Measurements from ENCODE around the gene THSD4. TPM values are rescaled to one million over a fixed set of nuclear protein-coding genes. Genes with fewer than 3 reads are reported as not detected.

THSD4 gene
- total RNA-seq, 1 experiment from 2014 or later: 65.4 TPM

DNA sequence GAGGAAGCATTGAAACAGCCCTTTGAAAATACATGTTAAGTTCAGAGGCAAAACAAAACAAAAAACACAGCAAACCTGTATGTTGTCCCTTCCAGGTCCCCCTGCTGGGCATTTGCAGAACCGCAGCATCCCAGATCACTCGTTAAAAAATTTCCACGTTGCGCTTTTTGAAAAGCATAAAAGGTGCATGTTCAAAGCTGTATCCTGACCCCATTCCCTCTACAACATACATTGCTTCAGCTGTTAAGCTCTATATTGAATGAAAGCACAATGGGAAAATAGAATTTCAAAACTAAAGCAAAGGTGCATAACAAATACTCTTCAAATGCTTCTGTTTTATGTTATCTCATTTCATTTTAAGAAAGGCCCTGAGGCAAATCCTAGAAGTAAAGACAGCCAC lies 328.3 kb downstream of the THSD4 start:
- BruUV-seq (replicated peaks): TSS peak; percentile 15
- Histone ChIP-seq H3K27ac (ENCODE audit: low read length) (no peak overlapping the region), H3K4me3 (ENCODE audit: low read depth in 2 of 2, low read length in 2 of 2) (no peak overlapping the region), H3K9me3 (ENCODE audit: control insufficient read depth, insufficient read depth, low read depth, low read length) (no peaks in the 10 kb centered on the region), H3K27me3 (ENCODE audit: control insufficient read depth, insufficient read depth, low read length) (no peaks in the 10 kb centered on the region), H3K4me1 (ENCODE audit: control insufficient read depth, insufficient read depth, low read length) (peaks cover 16% of the 10 kb centered on the region), H3K36me3 (ENCODE audit: control insufficient read depth, insufficient read depth, low read length) (no peaks in the 10 kb centered on the region)
- peak; percentile 61 for DNase-seq (ENCODE audit: low read depth, low spot score)
- intact Hi-C loops (cut with micrococcal nuclease; ENCODE audit: unreplicated experiment) (loop anchor here (5.0 to 10.0 kb wide), 5 partner anchors 56 to 549 kb away; partner anchors contain the start of genes LRRC49, THAP10 and THSD4), in situ Hi-C loops (cut with HindIII; ENCODE audit: low pct_unique_long_range_greater_than_20kb, low sequenced_read_pairs) (no loop called here)
- ChIA-PET POLR2A (no interaction called here), CTCF (no interaction called here)
- TF ChIP-seq TCF7L2 (IDR thresholded peaks at IDR 0.05; ENCODE audit: low read depth, low read length) (no peak), SIN3A (IDR thresholded peaks at IDR 0.05; ENCODE audit: borderline replicate concordance, insufficient read depth, low read depth, low read length) (no peak), POLR2AphosphoS5 (IDR thresholded peaks at IDR 0.05; ENCODE audit: low read depth, low read length) (no peak)
- TF ChIP-seq, protein P1, sequence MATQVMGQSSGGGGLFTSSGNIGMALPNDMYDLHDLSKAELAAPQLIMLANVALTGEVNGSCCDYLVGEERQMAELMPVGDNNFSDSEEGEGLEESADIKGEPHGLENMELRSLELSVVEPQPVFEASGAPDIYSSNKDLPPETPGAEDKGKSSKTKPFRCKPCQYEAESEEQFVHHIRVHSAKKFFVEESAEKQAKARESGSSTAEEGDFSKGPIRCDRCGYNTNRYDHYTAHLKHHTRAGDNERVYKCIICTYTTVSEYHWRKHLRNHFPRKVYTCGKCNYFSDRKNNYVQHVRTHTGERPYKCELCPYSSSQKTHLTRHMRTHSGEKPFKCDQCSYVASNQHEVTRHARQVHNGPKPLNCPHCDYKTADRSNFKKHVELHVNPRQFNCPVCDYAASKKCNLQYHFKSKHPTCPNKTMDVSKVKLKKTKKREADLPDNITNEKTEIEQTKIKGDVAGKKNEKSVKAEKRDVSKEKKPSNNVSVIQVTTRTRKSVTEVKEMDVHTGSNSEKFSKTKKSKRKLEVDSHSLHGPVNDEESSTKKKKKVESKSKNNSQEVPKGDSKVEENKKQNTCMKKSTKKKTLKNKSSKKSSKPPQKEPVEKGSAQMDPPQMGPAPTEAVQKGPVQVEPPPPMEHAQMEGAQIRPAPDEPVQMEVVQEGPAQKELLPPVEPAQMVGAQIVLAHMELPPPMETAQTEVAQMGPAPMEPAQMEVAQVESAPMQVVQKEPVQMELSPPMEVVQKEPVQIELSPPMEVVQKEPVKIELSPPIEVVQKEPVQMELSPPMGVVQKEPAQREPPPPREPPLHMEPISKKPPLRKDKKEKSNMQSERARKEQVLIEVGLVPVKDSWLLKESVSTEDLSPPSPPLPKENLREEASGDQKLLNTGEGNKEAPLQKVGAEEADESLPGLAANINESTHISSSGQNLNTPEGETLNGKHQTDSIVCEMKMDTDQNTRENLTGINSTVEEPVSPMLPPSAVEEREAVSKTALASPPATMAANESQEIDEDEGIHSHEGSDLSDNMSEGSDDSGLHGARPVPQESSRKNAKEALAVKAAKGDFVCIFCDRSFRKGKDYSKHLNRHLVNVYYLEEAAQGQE (IDR thresholded peaks at IDR 0.05; ENCODE audit: insufficient read depth in 1 of 2, low read depth in 2 of 2, low read length in 1 of 2): no peak
- TF ChIP-seq, protein P2, sequence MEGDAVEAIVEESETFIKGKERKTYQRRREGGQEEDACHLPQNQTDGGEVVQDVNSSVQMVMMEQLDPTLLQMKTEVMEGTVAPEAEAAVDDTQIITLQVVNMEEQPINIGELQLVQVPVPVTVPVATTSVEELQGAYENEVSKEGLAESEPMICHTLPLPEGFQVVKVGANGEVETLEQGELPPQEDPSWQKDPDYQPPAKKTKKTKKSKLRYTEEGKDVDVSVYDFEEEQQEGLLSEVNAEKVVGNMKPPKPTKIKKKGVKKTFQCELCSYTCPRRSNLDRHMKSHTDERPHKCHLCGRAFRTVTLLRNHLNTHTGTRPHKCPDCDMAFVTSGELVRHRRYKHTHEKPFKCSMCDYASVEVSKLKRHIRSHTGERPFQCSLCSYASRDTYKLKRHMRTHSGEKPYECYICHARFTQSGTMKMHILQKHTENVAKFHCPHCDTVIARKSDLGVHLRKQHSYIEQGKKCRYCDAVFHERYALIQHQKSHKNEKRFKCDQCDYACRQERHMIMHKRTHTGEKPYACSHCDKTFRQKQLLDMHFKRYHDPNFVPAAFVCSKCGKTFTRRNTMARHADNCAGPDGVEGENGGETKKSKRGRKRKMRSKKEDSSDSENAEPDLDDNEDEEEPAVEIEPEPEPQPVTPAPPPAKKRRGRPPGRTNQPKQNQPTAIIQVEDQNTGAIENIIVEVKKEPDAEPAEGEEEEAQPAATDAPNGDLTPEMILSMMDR (IDR thresholded peaks at IDR 0.05): peak; percentile 94
- 0 out of 2 replicates have a peak, but pooled peaks have one; percentile 60 for ATAC-seq

DNA sequence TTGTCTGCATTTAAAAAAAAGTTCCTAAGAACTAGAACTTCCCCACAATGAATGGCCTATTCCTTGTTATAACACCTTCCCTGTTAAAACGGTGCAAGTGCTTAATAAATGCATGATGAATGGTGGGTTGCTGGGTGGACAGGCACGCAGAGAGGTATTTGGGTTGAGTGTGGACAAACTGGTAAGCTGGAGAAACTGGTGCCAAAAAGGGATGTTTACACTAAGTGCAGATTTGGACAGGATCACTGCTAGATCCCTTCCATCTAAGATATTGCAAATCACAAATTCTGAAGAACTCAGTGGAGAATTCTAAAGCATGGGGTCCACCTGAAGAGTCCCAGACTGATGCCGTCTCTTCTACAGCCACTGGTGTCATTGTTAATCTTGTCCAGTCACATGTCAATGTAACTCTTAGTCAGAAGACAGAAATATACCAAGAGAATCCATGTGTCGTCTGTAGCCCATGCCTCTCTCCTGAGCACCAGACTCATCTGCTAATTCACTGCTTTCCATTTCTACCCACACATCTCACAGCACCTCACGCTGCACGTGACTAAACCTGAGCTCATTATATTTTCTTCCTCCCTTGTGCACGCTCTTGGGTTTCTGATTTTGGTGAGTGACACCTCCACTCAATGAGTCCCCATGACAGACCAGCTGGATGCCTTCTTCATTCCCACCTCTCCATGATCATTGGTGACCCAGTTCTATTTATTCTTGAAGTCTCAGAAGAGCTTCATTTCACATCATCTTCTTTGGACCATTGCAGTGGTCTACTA lies 328.9 kb downstream of the THSD4 start:
- ChIA-PET CTCF (interaction anchor here (0.6 kb wide), 1 partner anchor 309 kb away, joined by 3 read pairs; no protein-coding TSS in a partner anchor), POLR2A (interaction anchor here (0.6 kb wide), 1 partner anchor 58 kb away, joined by 3 read pairs; no protein-coding TSS in a partner anchor)
- H3K9me3 ChIP-seq (ENCODE audit: control insufficient read depth, insufficient read depth, low read depth, low read length): no peaks in the 10 kb centered on the region
- in situ Hi-C loops (cut with HindIII; ENCODE audit: low pct_unique_long_range_greater_than_20kb, low sequenced_read_pairs): no loop called here
- TF ChIP-seq, protein P2 (IDR thresholded peaks at IDR 0.05): no peak
- TF ChIP-seq, protein P1 (IDR thresholded peaks at IDR 0.05; ENCODE audit: insufficient read depth in 1 of 2, low read depth in 2 of 2, low read length in 1 of 2): no peak
- TF ChIP-seq POLR2AphosphoS5 (IDR thresholded peaks at IDR 0.05; ENCODE audit: low read depth, low read length) (no peak), SIN3A (IDR thresholded peaks at IDR 0.05; ENCODE audit: borderline replicate concordance, insufficient read depth, low read depth, low read length) (no peak), TCF7L2 (IDR thresholded peaks at IDR 0.05; ENCODE audit: low read depth, low read length) (no peak)
- H3K27ac ChIP-seq (ENCODE audit: low read length): no peak overlapping the region
- intact Hi-C loops (cut with micrococcal nuclease; ENCODE audit: unreplicated experiment): loop anchor here (5.0 to 10.0 kb wide), 5 partner anchors 57 to 549 kb away; partner anchors contain the start of genes LRRC49, THAP10 and THSD4
- DNase-seq (ENCODE audit: low read depth, low spot score) (no peak), ATAC-seq (no peak)
- no TSS peak for BruUV-seq (replicated peaks)
- H3K27me3 ChIP-seq (ENCODE audit: control insufficient read depth, insufficient read depth, low read length): no peaks in the 10 kb centered on the region
- no peak overlapping the region for H3K4me3 ChIP-seq (ENCODE audit: low read depth in 2 of 2, low read length in 2 of 2)
- peaks cover 16% of the 10 kb centered on the region for H3K4me1 ChIP-seq (ENCODE audit: control insufficient read depth, insufficient read depth, low read length)
- H3K36me3 ChIP-seq (ENCODE audit: control insufficient read depth, insufficient read depth, low read length): no peaks in the 10 kb centered on the region
